Measurements from ENCODE around the gene MACROD2. TPM values are rescaled to one million over a fixed set of nuclear protein-coding genes. Genes with fewer than 3 reads are reported as not detected.

Gene MACROD2
- total and polyA plus RNA-seq, 2 of the 4 experiments (the other 2 are of a cell fraction) = not detected

DNA sequence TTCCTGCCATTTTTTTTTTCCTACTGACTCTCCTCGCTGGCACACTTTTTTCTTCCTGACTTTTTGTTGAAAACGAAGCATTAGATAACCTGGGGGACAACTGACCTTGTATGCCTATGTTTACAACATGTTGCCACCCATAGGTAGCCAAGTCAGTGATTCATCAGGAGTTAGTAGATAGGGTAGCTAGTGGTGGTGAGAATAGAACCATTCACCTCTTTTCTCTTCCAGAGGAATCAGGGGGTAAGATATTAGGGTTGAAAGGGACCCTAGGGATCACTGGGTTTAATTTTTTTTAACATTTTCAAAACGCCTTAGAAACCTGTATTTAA, 770.0 kb downstream of the MACROD2 start:
- no peak overlapping the region for H3K14ac ChIP-seq (replicated peaks; ENCODE audit: low read depth, low read length)
- no peak overlapping the region for H4K8ac ChIP-seq (ENCODE audit: low read depth in 2 of 2, low read length in 2 of 2)
- POLR2A ChIA-PET (ENCODE audit: unreplicated experiment) = no interaction called here

More for the DNA sequence above, 770.0 kb downstream of the MACROD2 start:
- no peak overlapping the region for H2BK5ac ChIP-seq (ENCODE audit: low read depth, low read length, poor library complexity, severe bottlenecking)
- no peak overlapping the region for H2BK20ac ChIP-seq (ENCODE audit: low read depth, low read length)
- dilution Hi-C loops (cut with HindIII; ENCODE audit: low sequenced_read_pairs, unreplicated experiment) = no loop called here
- H3K56ac ChIP-seq (ENCODE audit: extremely low read depth, insufficient read depth, low read length) = no peak overlapping the region
- no peaks in the 10 kb centered on the region for H3K9me1 ChIP-seq (ENCODE audit: insufficient read depth, low read length)
- WGBS, 2 experiments (ENCODE audit: extremely low coverage in 2 of 2, insufficient read length in 1 of 2) = no CpG with 5 or more reads among the region's 3 CpGs
- H3K27me3 ChIP-seq (ENCODE audit: control insufficient read depth, insufficient read depth, low read length) = no peaks in the 10 kb centered on the region
- peaks cover 2% of the 10 kb centered on the region; the same call in 1 of the 2 replicates for H3K9me3 ChIP-seq (ENCODE audit: control insufficient read depth, insufficient read depth, low read length)
- H3K36me3 ChIP-seq (ENCODE audit: control insufficient read depth, insufficient read depth, low read length) = no peaks in the 10 kb centered on the region
- no peak overlapping the region for H2AFZ ChIP-seq (replicated peaks; ENCODE audit: low read length, poor library complexity)
- no peak overlapping the region for H3K18ac ChIP-seq (ENCODE audit: low read depth, low read length)
- in situ Hi-C loops (cut with MboI; ENCODE audit: low sequenced_read_pairs) = no loop called here
- BruUV-seq (replicated peaks) = no TSS peak
- intact Hi-C loops (cut with micrococcal nuclease) = no loop called here
- no peak overlapping the region for H3K4ac ChIP-seq (ENCODE audit: low read depth, low read length)
- no peak overlapping the region for H2AK9ac ChIP-seq (replicated peaks; ENCODE audit: low read depth, low read length, poor library complexity)
- no peak for TF ChIP-seq RAD21 (IDR thresholded peaks at IDR 0.05; ENCODE audit: low read length)
- TF ChIP-seq POLR2A (IDR thresholded peaks at IDR 0.05; ENCODE audit: low read depth, low read length) = no peak
- no peak for TF ChIP-seq RFX5 (IDR thresholded peaks at IDR 0.05; ENCODE audit: low read depth, low read length)
- no peak for TF ChIP-seq MAFK (IDR thresholded peaks at IDR 0.05; ENCODE audit: low read depth, low read length)
- no peak for TF ChIP-seq NFE2L2 (IDR thresholded peaks at IDR 0.05; ENCODE audit: low read depth, low read length)
- no peak for TF ChIP-seq FOS (IDR thresholded peaks at IDR 0.05; ENCODE audit: low read depth, low read length)
- no peak for TF ChIP-seq MAZ (IDR thresholded peaks at IDR 0.05; ENCODE audit: borderline replicate concordance, low read depth, low read length)
- no peak for TF ChIP-seq CEBPB (IDR thresholded peaks at IDR 0.05; ENCODE audit: low read depth, low read length)
- no peaks in the 10 kb centered on the region for H3K79me1 ChIP-seq (ENCODE audit: low read depth in 1 of 2, low read length in 2 of 2)
- no peak overlapping the region for H2BK15ac ChIP-seq (ENCODE audit: low read depth, low read length)
- ATAC-seq (ENCODE audit: low read depth) = no peak
- no peak overlapping the region for H2BK120ac ChIP-seq (ENCODE audit: low read depth, low read length)
- no peak overlapping the region for H3K4me2 ChIP-seq (ENCODE audit: low read depth, low read length)
- no peak overlapping the region for H3K23ac ChIP-seq (ENCODE audit: low read depth, low read length)
- CTCF ChIA-PET = no interaction called here
- no peak overlapping the region for H4K5ac ChIP-seq (ENCODE audit: low read depth, low read length)
- no peaks in the 10 kb centered on the region for H4K20me1 ChIP-seq (ENCODE audit: insufficient read depth, low read length)
- H3K9ac ChIP-seq (ENCODE audit: low read depth, low read length) = no peak overlapping the region
- no peak overlapping the region for H3K27ac ChIP-seq (ENCODE audit: insufficient read depth, low read length)
- no peak overlapping the region for H4K91ac ChIP-seq (ENCODE audit: insufficient read depth, low read depth, low read length)
- no peak overlapping the region for H2AK5ac ChIP-seq (ENCODE audit: low read depth, low read length)
- no peak overlapping the region for H3K4me3 ChIP-seq (ENCODE audit: insufficient read depth, low read depth, low read length)
- no peak for DNase-seq
- no peaks in the 10 kb centered on the region for H3K4me1 ChIP-seq (ENCODE audit: control insufficient read depth, insufficient read depth, low read length)

All from IMR-90 (cell line).